ENCODE results near the gene INS. TPM values are rescaled to one million over a fixed set of nuclear protein-coding genes. Genes with fewer than 3 reads are reported as not detected.

INS gene
- total and polyA plus RNA-seq, 2 of the 4 experiments (the other 2 are of a cell fraction): not detected

- TF ChIP-seq MXI1 (IDR thresholded peaks at IDR 0.05; ENCODE audit: borderline replicate concordance, low read depth, low read length): no peak
- TF ChIP-seq POLR2A (IDR thresholded peaks at IDR 0.05; ENCODE audit: low read depth, low read length): no peak
Observed at GRCh38 chr11:2167141-2168045, 6.4 kb upstream of the INS start (continued).

GRCh38 chr11:2166091-2166851, 5.3 kb upstream of the INS start:
- Histone ChIP-seq H3K56ac (ENCODE audit: extremely low read depth, insufficient read depth, low read length) (no peak overlapping the region), H4K91ac (ENCODE audit: insufficient read depth, low read depth, low read length) (no peak overlapping the region), H2BK15ac (ENCODE audit: low read depth, low read length) (no peak overlapping the region), H3K4me1 (ENCODE audit: control insufficient read depth, insufficient read depth, low read length) (no peaks in the 10 kb centered on the region), H3K9ac (ENCODE audit: low read depth, low read length) (no peak overlapping the region), H3K14ac (replicated peaks; ENCODE audit: low read depth, low read length) (no peak overlapping the region), H2AK5ac (ENCODE audit: low read depth, low read length) (no peak overlapping the region), H3K4me3 (ENCODE audit: insufficient read depth, low read depth, low read length) (no peak overlapping the region), H3K79me1 (ENCODE audit: low read depth in 1 of 2, low read length in 2 of 2) (no peaks in the 10 kb centered on the region), H2BK120ac (ENCODE audit: low read depth, low read length) (no peak overlapping the region), H2BK20ac (ENCODE audit: low read depth, low read length) (no peak overlapping the region), H3K18ac (ENCODE audit: low read depth, low read length) (no peak overlapping the region), H4K8ac (ENCODE audit: low read depth in 2 of 2, low read length in 2 of 2) (no peak overlapping the region), H3K4ac (ENCODE audit: low read depth, low read length) (no peak overlapping the region), H3K23ac (ENCODE audit: low read depth, low read length) (no peak overlapping the region), H3K4me2 (ENCODE audit: low read depth, low read length) (no peak overlapping the region), H2BK5ac (ENCODE audit: low read depth, low read length, poor library complexity, severe bottlenecking) (no peak overlapping the region), H4K20me1 (ENCODE audit: insufficient read depth, low read length) (no peaks in the 10 kb centered on the region; the same call in 1 of the 2 replicates), H2AFZ (replicated peaks; ENCODE audit: low read length, poor library complexity) (peak overlapping the region; percentile 49), H3K9me3 (ENCODE audit: control insufficient read depth, insufficient read depth, low read length) (no peaks in the 10 kb centered on the region), H3K36me3 (ENCODE audit: control insufficient read depth, insufficient read depth, low read length) (no peaks in the 10 kb centered on the region), H3K9me1 (ENCODE audit: insufficient read depth, low read length) (no peaks in the 10 kb centered on the region), H2AK9ac (replicated peaks; ENCODE audit: low read depth, low read length, poor library complexity) (peak overlapping the region; percentile 72), H3K27me3 (ENCODE audit: control insufficient read depth, insufficient read depth, low read length) (peaks cover 14% of the 10 kb centered on the region; the same call in 1 of the 2 replicates), H4K5ac (ENCODE audit: low read depth, low read length) (no peak overlapping the region), H3K27ac (ENCODE audit: insufficient read depth, low read length) (no peak overlapping the region)
- 10% methylated on average over 35 of the region's 70 CpGs; no CpG with 5 or more reads in 1 of the 2 experiments for WGBS, 2 experiments (ENCODE audit: extremely low coverage in 2 of 2, insufficient read length in 1 of 2)
- intact Hi-C loops (cut with micrococcal nuclease) (loop anchor here (1.0 kb wide), 1 partner anchor 254 kb away; no protein-coding TSS in a partner anchor), in situ Hi-C loops (cut with MboI; ENCODE audit: low sequenced_read_pairs) (no loop called here), dilution Hi-C loops (cut with HindIII; ENCODE audit: low sequenced_read_pairs, unreplicated experiment) (no loop called here)
- TF ChIP-seq RAD21 (IDR thresholded peaks at IDR 0.05; ENCODE audit: low read length) (peak; percentile 48), CEBPB (IDR thresholded peaks at IDR 0.05; ENCODE audit: low read depth, low read length) (no peak), MAFK (IDR thresholded peaks at IDR 0.05; ENCODE audit: low read depth, low read length) (no peak), POLR2A (IDR thresholded peaks at IDR 0.05; ENCODE audit: low read depth, low read length) (no peak), NFE2L2 (IDR thresholded peaks at IDR 0.05; ENCODE audit: low read depth, low read length) (no peak), USF2 (IDR thresholded peaks at IDR 0.05; ENCODE audit: low read depth, low read length) (no peak), CTCF (conservative IDR thresholded peaks at IDR 0.05; ENCODE audit: low read depth, low read length) (peak; percentile 47), RFX5 (IDR thresholded peaks at IDR 0.05; ENCODE audit: low read depth, low read length) (no peak), MAZ (IDR thresholded peaks at IDR 0.05; ENCODE audit: borderline replicate concordance, low read depth, low read length) (no peak), CHD1 (IDR thresholded peaks at IDR 0.05; ENCODE audit: low read depth, low read length) (no peak), SMC3 (IDR thresholded peaks at IDR 0.05; ENCODE audit: low read depth, low read length) (peak; percentile 31; the same call in 1 of the 2 replicates)
- BruUV-seq (replicated peaks): no TSS peak
- peak; percentile 55 for ATAC-seq (ENCODE audit: low read depth)
- DNase-seq: no peak
- ChIA-PET CTCF (no interaction called here), POLR2A (ENCODE audit: unreplicated experiment) (no interaction called here)

Measured in IMR-90 (cell line).